Measurements from ENCODE around the gene C1orf21.

DNA sequence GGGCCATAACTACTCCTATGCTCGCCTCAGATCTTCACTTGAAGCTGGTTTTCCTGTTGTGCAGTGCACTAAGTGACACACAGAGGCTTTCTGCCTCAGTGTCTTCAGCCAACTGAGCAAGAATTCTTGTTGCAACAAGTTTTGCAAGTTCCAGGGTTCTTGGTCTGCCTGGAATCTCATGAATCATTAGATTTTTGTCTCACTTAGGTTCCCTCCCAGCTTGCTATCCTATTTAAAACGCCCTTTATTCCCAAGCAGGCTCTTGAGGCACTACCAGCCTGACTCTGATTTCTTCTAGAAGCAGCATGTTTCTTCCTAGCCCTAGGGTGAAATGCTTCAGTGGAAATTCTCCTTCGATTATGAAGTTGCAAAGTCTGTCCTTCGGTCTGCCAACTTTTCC, 158.8 kb downstream of the C1orf21 start:
- TF ChIP-seq CTCF (IDR thresholded peaks at IDR 0.05; ENCODE audit: low read length): no peak
- TF ChIP-seq EZH2 (IDR thresholded peaks at IDR 0.05; ENCODE audit: borderline replicate concordance, low read length): no peak
